OCI-LY7 (cell line): ENCODE measurements around the gene RGR. TPM values are rescaled to one million over a fixed set of nuclear protein-coding genes. Genes with fewer than 3 reads are reported as not detected.
A peak's percentile ranks its signal among the peaks of the same experiment; 100 is the strongest.

Source experiments
- BruUV-seq: library from RNA; stranded (reverse); fragments of 400-500 nt; replicated peaks from 2 replicates; lab custom pipeline; 2021; lab: Mats Ljungman, UMichigan
- CTCF ChIA-PET: fragments of 300-600 bp; sonication (Branson Sonifier 250); formaldehyde crosslinking; loops from one replicate; lab custom pipeline; 2022; ENCODE audit warnings: antibody characterized with exemption; ENCODE audit not compliant: unreplicated experiment; lab: Charles Lee
- POLR2A ChIA-PET: fragments of 300-600 bp; sonication (Branson Sonifier 250); formaldehyde crosslinking; loops from one replicate; lab custom pipeline; 2022; ENCODE audit warnings: antibody characterized with exemption; lab: Charles Lee
- DNase-seq: peaks from one replicate; pipeline ENCODE4 v3.0.0-alpha.2; 2015; ENCODE audit warnings: low spot score
- H2AFZ ChIP-seq: fragments of 200-600 bp; sonication (generic), shearing (Covaris generic); 2 replicates; pipeline ENCODE4 v1.6.1; 2014; ENCODE audit warnings: mild to moderate bottlenecking, antibody characterized with exemption, low read length, moderate library complexity
- H3K27ac ChIP-seq: fragments of 200-600 bp; sonication (generic); 2 replicates; pipeline ENCODE4 v1.5.1; 2014; ENCODE audit warnings: mixed run types, low read depth, mild to moderate bottlenecking, moderate library complexity, low read length, inconsistent platforms; ENCODE audit not compliant: poor library complexity, severe bottlenecking
- H3K36me3 ChIP-seq: fragments of 200-600 bp; sonication (generic); 2 replicates; pipeline ENCODE4 v1.6.1; 2014; ENCODE audit warnings: mild to moderate bottlenecking, antibody characterized with exemption, low read length, moderate library complexity, mixed read lengths; ENCODE audit not compliant: insufficient read depth
- H3K4me1 ChIP-seq: fragments of 200-600 bp; sonication (generic); 2 replicates; pipeline ENCODE4 v1.5.1; 2014; ENCODE audit warnings: mild to moderate bottlenecking, low read length; ENCODE audit not compliant: insufficient read depth, poor library complexity, severe bottlenecking
- H3K4me2 ChIP-seq: fragments of 200-600 bp; sonication (generic); 2 replicates; pipeline ENCODE4 v1.6.1; 2014; ENCODE audit warnings: mild to moderate bottlenecking, low read length
- H3K4me3 ChIP-seq: fragments of 200-600 bp; sonication (generic); 2 replicates; pipeline ENCODE4 v1.5.1; 2014; ENCODE audit warnings: mild to moderate bottlenecking, low read depth, low read length; ENCODE audit not compliant: poor library complexity, severe bottlenecking
- H3K79me2 ChIP-seq: fragments of 200-600 bp; sonication (generic); 2 replicates; pipeline ENCODE4 v1.6.1; 2016; ENCODE audit warnings: low read depth, mild to moderate bottlenecking, low read length, moderate library complexity, mixed read lengths; ENCODE audit not compliant: insufficient read depth
- H3K9me2 ChIP-seq: fragments of 200-600 bp; sonication (generic); 2 replicates; pipeline ENCODE4 v1.6.1; 2016; ENCODE audit warnings: mild to moderate bottlenecking, low read length, mixed read lengths; ENCODE audit not compliant: insufficient read depth
- H3K9me3 ChIP-seq: fragments of 200-600 bp; sonication (generic); 2 replicates; pipeline ENCODE4 v1.6.1; 2014; ENCODE audit warnings: mild to moderate bottlenecking, mixed run types, low read length, mixed read lengths
- H4K20me1 ChIP-seq: fragments of 200-600 bp; sonication (generic); 2 replicates; pipeline ENCODE4 v1.6.1; 2014; ENCODE audit warnings: mild to moderate bottlenecking, antibody characterized with exemption, low read length, moderate library complexity, mixed read lengths; ENCODE audit not compliant: insufficient read depth
- EZH2phosphoT487 ChIP-seq: fragments of 200-600 bp; sonication (generic); IDR thresholded peaks from 2 replicates; pipeline ENCODE4 v1.6.1; 2018; ENCODE audit warnings: low read depth, borderline replicate concordance, mild to moderate bottlenecking, mixed run types, antibody characterized with exemption, low read length, moderate library complexity, mixed read lengths
- intact Hi-C: fragments of 100-400 bp; cut with micrococcal nuclease; formaldehyde crosslinking; loops from one replicate; pipeline ENCODE4 v1.10.0; 2022; ENCODE audit not compliant: unreplicated experiment
- total RNA-seq, 2 experiments: library from RNA; depleted of rRNA in 1 of 2; stranded (reverse); fragments of >200 nt in 1 of 2; shearing (Covaris generic) in 1 of 2; gene quantifications; 2 replicates each; pipeline ENCODE4 v1.2.3, GENCODE V29; 2014 to 2022
- TF ChIP-seq, protein P1 (sequence below): fragments of 200-600 bp; sonication (generic); conservative IDR thresholded peaks from 2 replicates; pipeline ENCODE4 v1.5.1; 2014; ENCODE audit warnings: mild to moderate bottlenecking, antibody characterized with exemption, low read length, moderate library complexity, mixed read lengths

The RGR gene
- total RNA-seq, 2 experiments from 2014 or later: not detected

- Histone ChIP-seq H3K4me1 (no peaks in the 10 kb centered on the region), H4K20me1 (no peaks in the 10 kb centered on the region), H3K4me3 (no peak overlapping the region), H3K36me3 (no peaks in the 10 kb centered on the region), H2AFZ (no peak overlapping the region), H3K9me2 (no peaks in the 10 kb centered on the region), H3K4me2 (no peak overlapping the region), H3K9me3 (no peaks in the 10 kb centered on the region), H3K79me2 (no peaks in the 10 kb centered on the region), H3K27ac (no peak overlapping the region)
- POLR2A ChIA-PET: interaction anchor here (1.0 kb wide), 1 partner anchor 53 kb away, joined by 6 read pairs; no protein-coding TSS in a partner anchor
- TF ChIP-seq, protein P1, sequence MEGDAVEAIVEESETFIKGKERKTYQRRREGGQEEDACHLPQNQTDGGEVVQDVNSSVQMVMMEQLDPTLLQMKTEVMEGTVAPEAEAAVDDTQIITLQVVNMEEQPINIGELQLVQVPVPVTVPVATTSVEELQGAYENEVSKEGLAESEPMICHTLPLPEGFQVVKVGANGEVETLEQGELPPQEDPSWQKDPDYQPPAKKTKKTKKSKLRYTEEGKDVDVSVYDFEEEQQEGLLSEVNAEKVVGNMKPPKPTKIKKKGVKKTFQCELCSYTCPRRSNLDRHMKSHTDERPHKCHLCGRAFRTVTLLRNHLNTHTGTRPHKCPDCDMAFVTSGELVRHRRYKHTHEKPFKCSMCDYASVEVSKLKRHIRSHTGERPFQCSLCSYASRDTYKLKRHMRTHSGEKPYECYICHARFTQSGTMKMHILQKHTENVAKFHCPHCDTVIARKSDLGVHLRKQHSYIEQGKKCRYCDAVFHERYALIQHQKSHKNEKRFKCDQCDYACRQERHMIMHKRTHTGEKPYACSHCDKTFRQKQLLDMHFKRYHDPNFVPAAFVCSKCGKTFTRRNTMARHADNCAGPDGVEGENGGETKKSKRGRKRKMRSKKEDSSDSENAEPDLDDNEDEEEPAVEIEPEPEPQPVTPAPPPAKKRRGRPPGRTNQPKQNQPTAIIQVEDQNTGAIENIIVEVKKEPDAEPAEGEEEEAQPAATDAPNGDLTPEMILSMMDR: no peak
- no peak for TF ChIP-seq EZH2phosphoT487
- no peak for DNase-seq
- intact Hi-C loops: no loop called here
- no TSS peak for BruUV-seq
- CTCF ChIA-PET: interaction anchor here (1.2 kb wide), 1 partner anchor 35 kb away, joined by 3 read pairs; no protein-coding TSS in a partner anchor
Measured at GRCh38 chr10:84202349-84202748, 42.5 kb upstream of the RGR start.

- peak; percentile 23 for DNase-seq
- Histone ChIP-seq H4K20me1 (no peaks in the 10 kb centered on the region), H3K36me3 (no peaks in the 10 kb centered on the region), H3K27ac (no peak overlapping the region), H3K9me3 (no peaks in the 10 kb centered on the region), H3K79me2 (no peaks in the 10 kb centered on the region), H3K4me3 (no peak overlapping the region), H3K9me2 (no peaks in the 10 kb centered on the region), H3K4me1 (no peaks in the 10 kb centered on the region), H2AFZ (no peak overlapping the region), H3K4me2 (no peak overlapping the region)
- ChIA-PET POLR2A (no interaction called here), CTCF (no interaction called here)
- intact Hi-C loops: loop anchor here (2.0 kb wide), 1 partner anchor 43 kb away; no protein-coding TSS in a partner anchor
- TF ChIP-seq, protein P1: peak; percentile 63
- TF ChIP-seq EZH2phosphoT487: no peak
- no TSS peak for BruUV-seq
Measured at GRCh38 chr10:84204122-84204521, 40.7 kb upstream of the RGR start.

DNA sequence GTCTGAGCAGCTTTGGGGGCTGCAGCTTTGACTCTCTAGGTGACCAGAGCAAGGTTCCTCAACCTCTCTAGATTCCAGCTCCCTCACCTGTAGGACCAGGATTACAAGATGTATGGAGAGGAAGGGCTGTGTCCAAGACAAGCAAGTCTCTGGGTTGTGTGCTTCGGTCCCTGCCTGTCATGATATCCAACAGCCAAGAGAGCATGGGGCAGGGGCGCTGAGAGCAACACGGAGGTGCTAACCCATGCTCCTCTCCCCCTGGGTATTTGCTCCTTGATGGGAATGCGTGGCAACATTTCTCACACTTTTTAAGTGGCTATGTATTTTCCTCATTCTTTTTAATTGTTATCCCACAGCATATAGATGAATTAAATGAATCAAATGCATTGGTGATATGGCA, 40.2 kb upstream of the RGR start:
- no peaks in the 10 kb centered on the region for H3K36me3 ChIP-seq
- H2AFZ ChIP-seq: no peak overlapping the region
- no TSS peak for BruUV-seq
- H3K4me2 ChIP-seq: no peak overlapping the region
- no peaks in the 10 kb centered on the region for H3K4me1 ChIP-seq
- CTCF ChIA-PET: interaction anchor here (0.9 kb wide), 1 partner anchor 56 kb away, joined by 3 read pairs; no protein-coding TSS in a partner anchor
- TF ChIP-seq, protein P1: no peak
- TF ChIP-seq EZH2phosphoT487: no peak
- no peaks in the 10 kb centered on the region for H3K9me2 ChIP-seq
- no peaks in the 10 kb centered on the region for H3K9me3 ChIP-seq
- POLR2A ChIA-PET: interaction anchor here (0.8 kb wide), 1 partner anchor 35 kb away, joined by 3 read pairs; no protein-coding TSS in a partner anchor
- H3K4me3 ChIP-seq: no peak overlapping the region
- H4K20me1 ChIP-seq: no peaks in the 10 kb centered on the region
- no peak overlapping the region for H3K27ac ChIP-seq
- no peak for DNase-seq
- intact Hi-C loops: loop anchor here (1.0 to 2.0 kb wide), 2 partner anchors 44 to 56 kb away; no protein-coding TSS in a partner anchor
- H3K79me2 ChIP-seq: no peaks in the 10 kb centered on the region
